HG03520 (cell line): ENCODE measurements around the gene SVIL.
"Not testable (repeated sequence)": the region's sequence is repeated elsewhere in the genome, so short reads cannot be mapped to it uniquely, and the experiment has no call there.

ENCODE experiments used
- ATAC-seq: cut with Tn5 transposase; IDR thresholded peaks from one replicate; pipeline ENCODE4 v1.9.1; 2021; ENCODE audit warnings: mild to moderate bottlenecking, moderate library complexity; ENCODE audit not compliant: unreplicated experiment

The SVIL gene

DNA sequence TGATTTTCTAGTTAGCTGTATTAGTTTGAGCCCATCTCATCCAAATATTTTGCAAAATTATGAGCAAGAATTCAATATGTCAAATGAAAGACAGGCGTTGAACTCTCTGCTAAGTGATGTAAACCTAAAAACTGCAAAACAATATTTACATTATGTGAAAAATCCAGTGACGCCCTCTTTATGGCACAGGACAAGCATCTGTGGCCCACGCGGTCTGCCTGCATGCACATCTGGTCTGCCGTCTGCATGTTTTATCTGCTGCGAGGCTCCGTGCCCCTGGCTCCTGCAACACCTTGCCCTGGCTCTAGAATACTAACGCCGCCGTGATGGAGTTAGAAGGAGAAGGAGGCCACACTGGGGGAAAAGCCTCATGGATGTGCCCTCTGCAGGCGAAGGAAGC, 142.0 kb downstream of the SVIL start:
- ATAC-seq = no peak

DNA sequence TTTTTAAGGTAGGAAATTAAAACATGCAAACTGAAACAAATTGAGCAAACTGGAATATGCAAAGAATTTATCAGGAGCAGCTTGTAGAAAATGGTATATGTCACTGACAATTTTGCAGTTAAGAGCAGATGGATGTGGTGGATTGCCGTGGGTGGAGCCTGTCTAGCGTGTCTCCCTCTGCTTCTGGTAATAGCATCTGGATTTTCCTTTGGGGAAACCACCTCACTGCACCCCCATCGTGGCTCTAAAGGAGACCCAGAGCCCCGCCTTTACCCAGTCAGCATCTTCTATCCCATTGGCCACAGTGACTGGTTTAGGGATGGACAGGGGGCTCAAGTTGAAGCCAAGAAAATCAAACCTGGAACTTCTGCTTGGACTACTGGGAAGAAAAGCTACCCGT, 142.9 kb downstream of the SVIL start:
- ATAC-seq = no peak

GRCh38 chr10:29490781-29491280, 143.9 kb downstream of the SVIL start:
- ATAC-seq = not testable (repeated sequence)

DNA sequence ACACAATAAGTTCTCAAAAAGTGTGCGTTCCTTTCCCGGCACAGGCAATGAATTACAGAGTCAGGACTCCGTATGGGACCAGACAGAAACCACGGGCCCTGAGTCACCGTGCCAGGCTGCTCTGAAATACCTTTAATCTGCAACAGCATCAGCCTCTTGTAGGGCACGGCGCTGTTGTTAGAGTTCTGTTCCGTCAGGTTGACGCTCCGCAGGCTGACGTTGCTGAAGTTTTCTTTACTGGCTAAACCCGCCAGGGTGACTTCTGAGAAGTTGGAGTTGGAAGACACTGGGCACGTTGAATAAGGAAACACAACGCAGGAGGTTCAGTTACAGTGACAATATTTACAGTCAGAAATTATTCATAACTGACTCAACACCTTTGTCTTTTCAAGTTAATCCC, 146.3 kb downstream of the SVIL start:
- not testable (repeated sequence) for ATAC-seq

DNA sequence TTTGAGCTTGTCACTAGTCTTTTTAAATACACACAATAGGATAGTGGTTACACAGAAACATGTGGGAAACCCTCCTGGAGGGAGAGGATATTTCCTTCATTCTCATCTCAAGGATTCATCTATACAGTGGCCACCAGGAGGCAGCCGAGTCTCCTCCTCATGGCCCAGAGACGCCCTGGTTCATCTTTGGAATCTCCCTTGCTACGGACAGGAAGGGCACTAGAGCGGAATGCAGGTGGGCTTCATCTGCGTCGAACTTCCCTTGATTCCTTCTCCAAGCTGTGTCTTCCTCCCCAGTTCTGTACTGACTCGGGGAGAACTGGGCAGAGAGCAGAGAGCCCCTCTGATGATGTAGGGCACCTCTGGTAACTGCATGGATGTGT, 146.9 kb downstream of the SVIL start:
- ATAC-seq = peak; percentile 52

DNA sequence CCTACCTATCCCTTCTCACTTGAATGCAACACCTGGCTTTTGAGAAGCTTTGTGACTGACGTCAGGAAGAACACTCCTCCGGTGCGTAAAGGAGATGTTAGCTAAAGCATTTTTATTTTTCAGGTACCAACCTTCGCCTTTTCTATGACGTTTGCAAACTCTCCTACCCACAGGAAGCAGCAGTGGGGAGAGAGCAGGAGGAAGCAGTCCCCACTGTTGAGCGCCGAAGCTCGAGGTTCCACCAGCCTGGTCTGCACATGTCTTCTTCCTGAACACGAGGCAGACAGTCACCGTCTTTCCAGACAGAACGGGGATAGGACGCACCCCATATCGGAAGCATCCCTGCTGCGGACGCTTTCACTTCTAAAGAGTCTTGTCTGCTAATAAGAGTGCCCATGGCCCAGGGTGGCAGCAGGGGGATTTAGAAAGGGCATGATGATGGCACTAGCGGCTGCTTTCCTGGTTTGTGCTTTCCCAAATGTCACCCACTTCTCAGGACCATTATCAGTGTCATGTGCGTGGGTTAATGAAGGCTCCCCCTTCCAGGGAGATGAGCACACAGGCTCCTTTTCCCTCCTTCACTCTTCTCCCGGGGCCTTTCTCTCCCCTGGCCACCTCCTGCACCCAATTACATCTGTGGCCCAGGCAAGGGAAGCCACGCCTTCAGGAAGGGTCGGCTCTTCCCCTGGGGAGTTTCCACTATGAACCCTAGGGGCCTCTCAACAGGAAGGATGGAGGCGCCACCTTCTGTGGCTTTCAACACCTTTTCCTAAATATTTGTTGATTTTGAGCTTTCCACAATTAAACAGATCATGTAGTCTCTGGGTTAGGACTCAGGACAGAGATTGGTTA, 147.5 kb downstream of the SVIL start:
- peak; percentile 34 for ATAC-seq

DNA sequence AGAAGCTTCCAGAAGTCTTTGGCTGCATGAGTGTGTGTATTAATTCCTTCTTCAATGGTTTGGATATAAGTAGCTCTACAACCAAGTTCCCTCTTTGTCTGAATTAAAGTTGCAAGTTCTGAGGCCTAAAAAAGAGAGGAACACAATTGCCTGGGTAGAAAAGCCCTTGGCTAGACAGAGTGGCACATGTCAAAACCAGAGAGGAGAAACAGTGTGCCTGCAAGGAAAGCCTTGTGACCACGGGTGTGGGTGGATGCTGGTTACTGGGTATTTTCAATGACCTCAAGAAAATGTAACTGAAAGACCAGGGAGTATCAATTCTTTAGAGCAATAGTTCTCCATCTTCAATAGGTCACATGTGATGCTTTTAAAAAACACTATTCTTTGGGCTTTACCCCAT, 148.3 kb downstream of the SVIL start:
- no peak for ATAC-seq

DNA sequence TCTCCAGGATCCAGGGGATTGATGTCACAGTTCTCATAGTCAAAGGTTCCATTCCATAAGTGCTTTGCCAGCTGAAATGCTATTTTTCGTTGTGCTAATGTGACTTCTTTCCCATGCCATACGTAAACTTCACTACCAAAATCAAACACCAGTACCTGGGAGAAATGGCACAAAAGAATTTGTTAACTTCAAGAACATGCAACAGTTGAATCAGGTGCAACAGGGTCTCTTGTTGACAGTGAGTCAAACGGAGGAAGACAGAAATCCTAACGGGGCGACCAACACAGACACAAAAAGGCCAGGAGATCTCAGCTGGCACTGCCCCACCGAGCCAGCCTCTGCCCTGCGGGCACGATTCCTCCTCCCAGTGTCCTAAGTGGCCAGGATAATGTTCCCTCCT, 150.1 kb downstream of the SVIL start:
- not testable (repeated sequence) for ATAC-seq

DNA sequence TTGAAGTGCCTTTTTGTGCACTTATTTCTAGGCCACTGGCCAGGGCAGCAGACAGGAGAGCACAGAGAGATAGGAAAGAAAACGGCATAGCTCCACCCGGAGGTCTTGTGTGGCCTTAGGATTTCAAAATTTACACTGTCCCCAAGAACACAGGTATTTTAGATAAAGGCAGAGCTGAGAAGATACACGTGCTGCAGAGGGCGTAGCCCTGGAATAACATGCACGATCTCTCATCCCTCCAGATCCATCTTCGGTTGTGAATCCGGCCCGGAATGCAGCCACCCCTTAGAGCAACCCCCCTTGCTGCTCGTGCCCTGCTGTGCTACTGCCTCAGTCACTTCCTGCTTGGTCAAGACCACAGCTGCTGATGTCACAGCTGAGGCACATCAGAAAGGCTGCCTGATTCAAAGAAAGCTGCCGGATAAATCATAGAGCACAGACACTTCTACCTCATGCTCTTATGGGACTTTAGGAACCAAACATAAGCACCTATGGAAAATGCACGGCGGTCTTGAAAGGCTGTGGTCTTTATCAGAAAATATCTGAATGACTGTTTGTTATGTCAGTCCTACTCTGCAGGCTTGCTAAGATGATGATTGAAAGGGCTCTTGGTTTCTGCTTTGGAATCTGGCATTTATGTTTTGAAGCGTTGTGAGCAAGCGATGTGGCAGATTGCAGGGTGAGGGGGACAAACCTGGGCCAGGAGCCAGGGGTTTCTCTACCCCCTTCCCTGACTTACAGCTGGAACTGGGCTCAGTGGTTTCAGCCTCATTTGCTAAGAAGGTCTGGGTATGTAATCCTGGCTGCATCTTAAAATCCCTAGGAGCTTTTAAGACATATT, 152.0 kb downstream of the SVIL start:
- ATAC-seq = peak; percentile 50

DNA sequence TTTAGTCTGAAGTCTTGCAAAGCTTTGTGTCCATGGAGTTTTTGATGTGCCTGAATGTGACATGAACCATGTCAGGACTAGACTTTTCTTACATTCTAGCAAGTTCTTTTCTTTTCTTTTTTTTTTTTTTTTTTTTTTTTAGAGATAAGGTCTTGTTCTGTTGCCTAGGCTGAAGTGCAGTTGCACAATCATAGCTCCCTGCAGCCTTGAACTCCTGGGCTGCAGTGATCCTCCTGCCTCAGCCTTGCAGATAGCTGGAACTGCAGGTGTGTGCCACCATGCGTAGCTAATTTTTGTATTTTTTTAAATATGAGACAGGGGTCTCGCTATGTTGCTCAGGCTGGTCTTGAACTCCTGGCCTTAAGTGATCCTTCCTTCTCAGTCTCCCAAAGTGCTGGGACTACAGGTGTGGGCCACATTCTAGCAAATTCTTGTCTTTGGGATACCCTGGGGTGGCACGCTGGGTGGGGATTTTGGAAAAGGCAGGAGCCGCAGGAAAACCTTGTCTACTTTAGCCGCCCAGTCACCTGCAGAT, 152.8 kb downstream of the SVIL start:
- ATAC-seq = no peak

GRCh38 chr10:29479981-29480954, 154.5 kb downstream of the SVIL start:
- no peak for ATAC-seq

DNA sequence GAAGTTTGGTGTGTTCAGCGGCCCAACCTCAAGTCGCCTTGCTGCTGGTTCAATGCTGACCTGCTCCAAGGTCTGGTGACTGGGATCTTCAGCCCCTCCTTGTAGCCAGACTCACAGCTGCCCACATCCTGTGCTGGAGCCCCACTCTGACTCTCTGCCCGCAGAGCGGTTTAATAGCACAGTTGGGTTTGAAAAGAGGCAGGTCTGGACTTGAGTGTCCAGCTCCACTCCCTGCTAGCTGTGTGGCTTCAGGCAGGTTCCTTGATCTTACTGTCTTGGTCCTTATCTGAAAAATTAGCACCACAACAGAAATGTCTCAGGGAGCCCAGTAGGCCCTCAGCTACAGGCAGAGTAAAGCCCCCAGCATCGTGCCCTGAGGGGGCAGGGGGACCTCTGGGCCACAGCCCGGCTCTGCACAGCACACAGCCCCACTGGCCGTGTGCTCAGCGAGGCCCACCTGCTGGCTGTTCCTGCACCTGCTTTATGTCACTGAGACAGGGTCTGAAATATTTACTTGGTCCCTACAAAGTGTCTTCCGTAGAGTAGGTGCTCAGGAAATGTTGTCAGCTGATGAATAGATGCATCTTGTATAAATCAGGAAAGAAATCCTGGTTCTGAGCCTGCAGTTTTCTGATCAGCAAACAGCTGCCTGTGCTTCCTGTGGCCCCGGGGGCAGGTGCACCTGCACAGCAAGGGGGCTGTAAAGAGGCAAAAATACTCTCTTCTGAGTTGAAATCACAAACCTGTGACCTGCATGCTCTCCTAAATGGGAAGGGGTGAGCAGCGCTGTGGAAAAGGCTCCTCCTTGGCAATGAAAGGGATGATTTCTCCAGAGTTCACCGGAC, 155.5 kb downstream of the SVIL start:
- no peak for ATAC-seq

DNA sequence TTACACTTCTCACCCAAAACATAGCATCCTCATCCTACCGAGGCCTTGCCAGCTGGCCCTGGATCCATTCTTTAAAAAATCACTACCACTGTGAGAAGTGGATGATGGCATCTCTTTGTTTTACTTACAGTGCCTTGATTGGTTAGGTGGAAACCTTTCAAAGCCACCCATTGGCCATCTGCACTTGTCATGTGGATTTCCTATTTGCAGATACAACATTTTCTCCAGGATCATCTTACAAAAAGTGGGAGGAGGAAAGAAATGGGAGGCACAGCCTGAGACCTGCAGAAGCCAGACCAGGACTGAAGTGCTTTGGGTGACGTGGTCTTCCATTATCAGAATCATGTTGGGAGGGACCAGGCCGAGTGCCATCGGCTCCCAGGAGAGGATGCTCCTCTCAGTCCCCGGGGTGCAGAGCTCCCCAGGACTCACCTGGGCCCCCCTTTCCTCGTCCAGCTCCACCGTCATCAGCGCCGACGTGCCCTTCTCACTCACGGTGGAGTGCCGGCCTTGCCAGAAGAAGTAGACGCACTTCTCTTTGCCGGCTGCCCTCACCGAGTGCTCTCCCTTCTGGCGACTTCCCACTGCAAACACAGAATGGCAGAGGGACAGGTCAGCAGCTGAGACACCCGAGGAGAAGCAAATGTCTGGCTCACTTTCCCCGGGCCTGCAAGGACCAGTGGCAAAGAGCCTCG, 161.2 kb downstream of the SVIL start:
- no peak for ATAC-seq

DNA sequence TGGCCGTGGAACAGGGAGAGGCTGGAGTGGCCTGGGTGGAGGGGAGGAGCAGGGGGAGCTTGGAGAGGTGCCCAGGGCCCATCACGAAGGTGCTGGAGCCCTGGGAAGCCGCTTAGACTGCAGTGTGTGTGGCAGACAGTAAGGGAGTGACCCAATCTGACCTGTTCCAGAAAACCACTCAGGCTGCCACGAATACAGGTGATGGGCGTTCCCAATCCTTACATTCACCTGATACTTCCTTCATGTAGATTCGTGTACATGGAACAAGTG, 161.7 kb downstream of the SVIL start:
- no peak for ATAC-seq

GRCh38 chr10:29472301-29473086, 162.3 kb downstream of the SVIL start:
- no peak for ATAC-seq

GRCh38 chr10:29471544-29471859, 163.3 kb downstream of the SVIL start:
- no peak for ATAC-seq

DNA sequence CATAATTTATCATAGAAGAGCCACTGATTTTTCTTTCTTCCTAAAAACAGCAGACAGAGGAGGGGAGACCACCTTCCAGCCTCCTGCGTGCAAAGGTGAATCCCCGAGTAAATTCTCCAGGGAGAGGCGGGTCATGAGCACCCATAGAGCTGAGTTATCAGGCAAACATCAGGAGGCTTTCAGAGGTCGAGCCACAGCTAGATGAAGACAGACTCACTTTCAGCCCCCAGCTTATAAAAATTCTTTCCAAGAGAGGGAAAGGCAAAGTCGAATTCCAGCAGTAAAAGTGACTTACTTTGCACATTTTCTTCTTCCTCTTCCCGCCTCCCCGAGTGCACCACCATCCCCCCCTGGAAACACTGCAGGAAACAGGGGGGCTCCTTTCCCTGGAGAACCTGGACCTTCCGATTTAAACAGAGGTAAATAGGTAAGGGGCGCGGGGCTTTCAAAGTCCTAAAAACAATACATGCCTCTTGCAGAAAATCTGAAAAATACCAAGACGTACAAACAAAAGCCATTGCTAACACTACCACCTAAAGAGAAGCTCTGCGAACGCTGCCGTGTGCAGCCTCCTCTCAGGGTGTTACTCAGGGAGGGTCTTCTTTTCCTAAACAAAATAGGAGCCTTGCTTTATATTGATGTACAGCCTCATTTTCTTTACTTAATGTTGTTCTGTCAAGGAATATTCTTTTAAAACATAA, 163.8 kb downstream of the SVIL start:
- ATAC-seq = no peak

GRCh38 chr10:29470355-29470705, 164.4 kb downstream of the SVIL start:
- ATAC-seq = no peak
